K562 (cell line): ENCODE measurements around the gene ELMO3. TPM values are rescaled to one million over a fixed set of nuclear protein-coding genes. Genes with fewer than 3 reads are reported as not detected.

Source experiments
- ATAC-seq: fragments of 200-7000 bp; cut with Tn5 transposase; 3 replicates; pipeline ENCODE4 v1.9.1; 2020; ENCODE audit warnings: moderate library complexity
- BruUV-seq: library from RNA; stranded (reverse); fragments of 400-500 nt; replicated peaks from 2 replicates; lab custom pipeline; 2021; lab: Mats Ljungman, UMichigan
- CTCF ChIA-PET: fragments of 300-600 bp; formaldehyde crosslinking; extraction: SDS; loops from one replicate; lab custom pipeline; 2021; ENCODE audit warnings: low intra/inter-chr PET ratio; lab: Yijun Ruan, JAX
- POLR2A ChIA-PET: fragments of 300-600, 350-650 bp; sonication (Branson Sonifier 250); formaldehyde crosslinking; extraction: SDS; loops from one replicate; lab custom pipeline; 2021; ENCODE audit warnings: antibody characterized with exemption, inconsistent platforms; lab: Yijun Ruan, JAX
- DNase-seq, 4 experiments: peaks; one replicate each; pipeline versions ENCODE4 v3.0.0 to v3.0.0-alpha.2; 2011 to 2018; ENCODE audit warnings: low spot score in 3 of 4, mixed read lengths in 3 of 4; ENCODE audit errors: extremely low read depth in 1 of 4
- FAIRE-seq: peaks from 2 replicates; lab custom pipeline; 2011; peaks lifted over from hg19 to GRCh38; lab: Jason Lieb, UNC
- H2AFZ ChIP-seq: 2 replicates; pipeline ENCODE4 v1.6.0; 2011; ENCODE audit warnings: low read depth, low read length, control low read depth, inconsistent platforms
- H3K27ac ChIP-seq: fragments of 200-600 bp; 3 replicates; pipeline ENCODE4 v1.8.0; 2011; ENCODE audit warnings: low read depth, mild to moderate bottlenecking, control low read depth, inconsistent platforms, low read length, moderate library complexity, mixed read lengths; ENCODE audit errors: extremely low read depth
- H3K27me3 ChIP-seq, 2 experiments: fragments of 300-600 bp in 1 of 2; 2 replicates in 1 of 2; 3 replicates in 1 of 2; pipeline versions ENCODE4 v1.6.0 to v1.8.0; 2011; ENCODE audit warnings: inconsistent platforms in 2 of 2, low read length in 2 of 2, mild to moderate bottlenecking in 1 of 2, mixed read lengths in 1 of 2, moderate library complexity in 1 of 2; ENCODE audit not compliant: control insufficient read depth in 2 of 2, insufficient read depth in 2 of 2
- H3K36me3 ChIP-seq: fragments of 300-600 bp; 3 replicates; pipeline ENCODE4 v1.8.0; 2011; ENCODE audit warnings: mild to moderate bottlenecking, low read length, inconsistent platforms; ENCODE audit not compliant: control insufficient read depth, insufficient read depth
- H3K4me1 ChIP-seq, 2 experiments: fragments of 200-600 bp in 1 of 2; replicated peaks in 1 of 2; 2 replicates in 1 of 2; 3 replicates in 1 of 2; pipeline versions ENCODE4 v1.5.1 to v1.8.0; 2011; ENCODE audit warnings: inconsistent platforms in 2 of 2, low read length in 2 of 2, mild to moderate bottlenecking in 1 of 2, mixed read lengths in 1 of 2, moderate library complexity in 1 of 2; ENCODE audit not compliant: control insufficient read depth in 2 of 2, insufficient read depth in 2 of 2
- H3K4me2 ChIP-seq: 2 replicates; pipeline ENCODE4 v1.6.1; 2011; ENCODE audit warnings: low read length, control low read depth, inconsistent platforms, mixed read lengths; ENCODE audit not compliant: insufficient read depth
- H3K4me3 ChIP-seq: fragments of 200-600 bp; sonication (generic), shearing (Covaris generic); 2 replicates; pipeline ENCODE4 v1.5.1; 2016; ENCODE audit warnings: control low read depth, inconsistent platforms
- H3K79me2 ChIP-seq: fragments of 200-600 bp; 3 replicates; pipeline ENCODE4 v1.8.0; 2011; ENCODE audit warnings: low read length, inconsistent platforms; ENCODE audit not compliant: control insufficient read depth, insufficient read depth
- H3K9ac ChIP-seq, 2 experiments: 2 replicates each; pipeline versions ENCODE4 v1.6.0 to v1.6.1; 2011; ENCODE audit warnings: low read depth in 2 of 2, low read length in 2 of 2, control low read depth in 1 of 2, inconsistent platforms in 1 of 2, mild to moderate bottlenecking in 1 of 2, mixed read lengths in 1 of 2; ENCODE audit not compliant: insufficient read depth in 1 of 2
- H3K9me1 ChIP-seq: one replicate; pipeline ENCODE4 v1.6.0; 2011; ENCODE audit warnings: inconsistent platforms, mild to moderate bottlenecking, low read length, moderate library complexity; ENCODE audit not compliant: control insufficient read depth, insufficient read depth
- H3K9me3 ChIP-seq: replicated peaks from 2 replicates; pipeline ENCODE4 v1.5.1; 2011; ENCODE audit warnings: low read depth, low read length, inconsistent platforms; ENCODE audit not compliant: control insufficient read depth, insufficient read depth
- H4K20me1 ChIP-seq: replicated peaks from 2 replicates; pipeline ENCODE4 v1.6.1; 2011; ENCODE audit warnings: low read length, inconsistent platforms, mixed read lengths; ENCODE audit not compliant: control insufficient read depth, insufficient read depth
- CAMTA2 ChIP-seq: fragments of 250-450 bp; sonication (Bioruptor Pico); conservative IDR thresholded peaks from 2 replicates; pipeline ENCODE4 v1.5.1; 2022
- FOXA3 ChIP-seq, 2 experiments: fragments of 450-650 bp in 1 of 2; sonication (generic) in 1 of 2; formaldehyde crosslinking; IDR thresholded peaks in 1 of 2; conservative IDR thresholded peaks in 1 of 2; 2 replicates each; pipeline versions ENCODE4 v1.4.0 to v1.8.0; 2020 to 2022; ENCODE audit warnings: mild to moderate bottlenecking in 2 of 2, missing genetic modification reagents in 1 of 2
- KAT2B ChIP-seq: IDR thresholded peaks from one replicate; pipeline ENCODE4 v1.6.1; 2012; ENCODE audit warnings: low read depth, mild to moderate bottlenecking, control low read depth, inconsistent platforms, low read length, moderate library complexity
- KLF1 ChIP-seq: fragments of 450-650 bp; IDR thresholded peaks from 2 replicates; pipeline ENCODE4 v1.6.1; 2016; ENCODE audit warnings: missing genetic modification characterization, missing compliant biosample characterization
- PBX2 ChIP-seq, 2 experiments: IDR thresholded peaks in 1 of 2; conservative IDR thresholded peaks in 1 of 2; 2 replicates each; pipeline ENCODE4 v1.6.1; 2016; ENCODE audit warnings: low read depth in 2 of 2, mild to moderate bottlenecking in 1 of 2, missing compliant biosample characterization in 1 of 2, missing genetic modification characterization in 1 of 2, moderate library complexity in 1 of 2
- POLR2AphosphoS5 ChIP-seq: IDR thresholded peaks from 2 replicates; pipeline ENCODE4 v1.6.1; 2011; ENCODE audit warnings: mild to moderate bottlenecking, low read depth, low read length, moderate library complexity; ENCODE audit not compliant: control insufficient read depth, insufficient read depth
- ZBTB40 ChIP-seq, 2 experiments: fragments of 450-650 bp in 1 of 2; sonication (generic) in 1 of 2; formaldehyde crosslinking in 1 of 2; IDR thresholded peaks; 2 replicates each; pipeline versions ENCODE4 v1.7.1 to v1.9.0; 2016 to 2022; ENCODE audit warnings: inconsistent platforms in 1 of 2, mild to moderate bottlenecking in 1 of 2, missing genetic modification reagents in 1 of 2
- ZNF140 ChIP-seq: fragments of 250-450 bp; sonication (Bioruptor Pico); IDR thresholded peaks from 2 replicates; pipeline ENCODE4 v1.8.0; 2021; ENCODE audit warnings: moderate library complexity, mild to moderate bottlenecking, inconsistent platforms
- ZNF583 ChIP-seq: fragments of 250-450 bp; sonication (Bioruptor Pico); IDR thresholded peaks from 2 replicates; pipeline ENCODE4 v1.4.0; 2020
- ZNF778 ChIP-seq: fragments of 450-650 bp; formaldehyde crosslinking; IDR thresholded peaks from 2 replicates; pipeline ENCODE4 v1.4.0; 2020; ENCODE audit warnings: mild to moderate bottlenecking, moderate library complexity
- WGBS: fragments of 100-300 bp; shearing (Covaris generic); methylation state at CpG from one replicate; pipeline ENCODE4 v1.1.6; 2016; ENCODE audit warnings: low coverage, mixed read lengths; ENCODE audit not compliant: insufficient coverage; ENCODE audit errors: missing lambda C conversion rate; 5-methylcytosine and 5-hydroxymethylcytosine counted together
- in situ Hi-C: fragments of 300-500 bp; cut with MboI; formaldehyde crosslinking; loops from 4 replicates; pipeline ENCODE4 v1.15.0; 2018; ENCODE audit warnings: inconsistent platforms, mixed read lengths
- intact Hi-C: fragments of 100-400 bp; cut with micrococcal nuclease; formaldehyde crosslinking; loops from 2 replicates; pipeline ENCODE4 v1.14.2; 2022
- polyA plus RNA-seq, 8 experiments: library from polyadenylated mRNA; depleted of rRNA in 4 of 8; stranded (reverse) in 5 of 8; unstranded in 3 of 8; fragments of >200 nt; fragmentation: Nextera tagmentation in 2 of 8; fragmentation: Illumina TruSeq in 1 of 8; extraction: Ambion mirVana in 2 of 8; extraction: Trizol in 1 of 8; gene quantifications; 2 replicates each; pipeline versions ENCODE4 v1.2.1 to v1.2.3, GENCODE V29; 2011 to 2014; ENCODE audit warnings: inconsistent platforms in 1 of 8, missing spikeins in 1 of 8
- total RNA-seq, 7 experiments: library from RNA; depleted of rRNA in 6 of 7; stranded (reverse); fragments of >200 nt in 6 of 7; fragmentation: Illumina TruSeq in 2 of 7; extraction: Trizol in 2 of 7; gene quantifications; 2 replicates each; pipeline versions ENCODE4 v1.2.1 to v1.2.3, GENCODE V29; 2011 to 2021; ENCODE audit warnings: low replicate concordance in 1 of 7

Gene ELMO3
- total and polyA plus RNA-seq, 9 of the 15 experiments (the other 6 are each of a cell fraction or from before 2014, with no cell fraction given) = 0.04 to 5.1 (median 1.5) TPM

- CTCF ChIA-PET = no interaction called here
- no peak for DNase-seq
- in situ Hi-C loops = no loop called here
- no peak overlapping the region for H2AFZ ChIP-seq
- POLR2A ChIA-PET = interaction anchor here (0.6 to 1.4 kb wide), 2 partner anchors 10 to 13 kb away, joined by 3 to 4 read pairs; no protein-coding TSS in a partner anchor
- no peak overlapping the region for H3K27ac ChIP-seq
- H4K20me1 ChIP-seq = peaks cover 4% of the 10 kb centered on the region
- intact Hi-C loops = no loop called here
- H3K9me3 ChIP-seq = no peaks in the 10 kb centered on the region
- WGBS = 86% methylated on average over 6 of the region's 7 CpGs
- ATAC-seq = no peak
- no peak overlapping the region for H3K4me2 ChIP-seq
- peaks cover 8 to 30% of the 10 kb centered on the region in 2 experiments; a peak in 4 of 5 replicates for H3K4me1 ChIP-seq
- no peak overlapping the region for H3K4me3 ChIP-seq
- FAIRE-seq = no peak
- H3K27me3 ChIP-seq = no peaks in the 10 kb centered on the region
- H3K36me3 ChIP-seq = peaks cover 93% of the 10 kb centered on the region; the same call in 2 of the 3 replicates
- H3K9ac ChIP-seq = no peak overlapping the region
- peaks cover 2% of the 10 kb centered on the region for H3K79me2 ChIP-seq
- no TSS peak for BruUV-seq
- H3K9me1 ChIP-seq = no peaks in the 10 kb centered on the region
- no peak for TF ChIP-seq KLF1 (tag)
- no peak for TF ChIP-seq ZBTB40 (IDR thresholded peaks at IDR 0.05)
- TF ChIP-seq ZBTB40 (CRISPR knock-in tag; IDR thresholded peaks at IDR 0.05) = no peak
- no peak for TF ChIP-seq ZNF778
- no peak for TF ChIP-seq ZNF583 (CRISPR knock-in tag)
- no peak for TF ChIP-seq POLR2AphosphoS5
- no peak for TF ChIP-seq CAMTA2
- TF ChIP-seq FOXA3 (CRISPR knock-in tag; conservative IDR thresholded peaks at IDR 0.05 in 1 of 2, IDR thresholded peaks at IDR 0.05 in 1 of 2) = no peak
- no peak for TF ChIP-seq ZNF140 (CRISPR knock-in tag)
- TF ChIP-seq PBX2 (CRISPR knock-in tag; IDR thresholded peaks at IDR 0.05; ENCODE audit: low read depth) = no peak
- TF ChIP-seq PBX2 (tag; conservative IDR thresholded peaks at IDR 0.05; ENCODE audit: low read depth) = no peak
- TF ChIP-seq KAT2B = no peak
These were observed 34.7 kb downstream of the ELMO3 start for GRCh38 chr16:67233596-67233995.
